Measurements from ENCODE around the gene SH2B3.

- TF ChIP-seq CTCF (IDR thresholded peaks at IDR 0.05) (no peak), POLR2A (IDR thresholded peaks at IDR 0.05) (no peak)
These were observed 7.2 kb downstream of the SH2B3 start for GRCh38 chr12:111412830-111413441.

All from thyroid gland (tissue), 4 donors.